Fibroblast of skin of right biceps (primary cell): ENCODE measurements around the gene AP3M1.

Experiments used
- DNase-seq: peaks from one replicate; pipeline ENCODE4 v3.0.0-alpha.2; 2013

Gene AP3M1

GRCh38 chr10:74113546-74113945 lies 37.1 kb downstream of the AP3M1 start:
- no peak for DNase-seq

- DNase-seq = no peak
Measured at GRCh38 chr10:74111799-74112198, 38.8 kb downstream of the AP3M1 start.

GRCh38 chr10:74110120-74110519 lies 40.5 kb downstream of the AP3M1 start:
- DNase-seq = no peak

GRCh38 chr10:74109452-74109851 lies 41.2 kb downstream of the AP3M1 start:
- no peak for DNase-seq

GRCh38 chr10:74107391-74107790 lies 43.2 kb downstream of the AP3M1 start:
- no peak for DNase-seq

GRCh38 chr10:74104996-74105395 lies 45.6 kb downstream of the AP3M1 start:
- no peak for DNase-seq

- DNase-seq = no peak
Measured at GRCh38 chr10:74104480-74104879, 46.1 kb downstream of the AP3M1 start.

- DNase-seq = peak; percentile 24
Measured at GRCh38 chr10:74103560-74104258, 46.9 kb downstream of the AP3M1 start.

- no peak for DNase-seq
Measured at GRCh38 chr10:74099836-74100235, 50.8 kb downstream of the AP3M1 start.

- no peak for DNase-seq
Measured at GRCh38 chr10:74099420-74099819, 51.2 kb downstream of the AP3M1 start.

- no peak for DNase-seq
Measured at GRCh38 chr10:74097776-74098175, 52.9 kb downstream of the AP3M1 start.

GRCh38 chr10:74096777-74097176 lies 53.9 kb downstream of the AP3M1 start:
- no peak for DNase-seq

- no peak for DNase-seq
Measured at GRCh38 chr10:74094231-74094630, 56.4 kb downstream of the AP3M1 start.

GRCh38 chr10:74093530-74094164 lies 57.0 kb downstream of the AP3M1 start:
- DNase-seq = no peak

GRCh38 chr10:74092372-74092771 lies 58.3 kb downstream of the AP3M1 start:
- DNase-seq = no peak

GRCh38 chr10:74088722-74089121 lies 61.9 kb downstream of the AP3M1 start:
- DNase-seq = no peak

GRCh38 chr10:74086317-74086716 lies 64.3 kb downstream of the AP3M1 start:
- DNase-seq = no peak

GRCh38 chr10:74084955-74085354 lies 65.7 kb downstream of the AP3M1 start:
- no peak for DNase-seq

- DNase-seq = no peak
Measured at GRCh38 chr10:74083304-74083703, 67.3 kb downstream of the AP3M1 start.

- DNase-seq = no peak
Measured at GRCh38 chr10:74081941-74082718, 68.5 kb downstream of the AP3M1 start.

- peak; percentile 62 for DNase-seq
Measured at GRCh38 chr10:74081192-74081803, 69.3 kb downstream of the AP3M1 start.

- DNase-seq = peak; percentile 63
Measured at GRCh38 chr10:74079936-74080590, 70.6 kb downstream of the AP3M1 start.
